HUDEP-2 (cell line): ENCODE measurements around the gene ZCCHC3.
A peak's percentile ranks its signal among the peaks of the same experiment; 100 is the strongest.
"Not testable (repeated sequence)": the region's sequence is repeated elsewhere in the genome, so short reads cannot be mapped to it uniquely, and the experiment has no call there.

Experiments used
- DNase-seq, 76 experiments: peaks; one replicate each; lab custom pipeline; 2025; ENCODE audit not compliant: unreplicated experiment in 76 of 76; lab: John Stamatoyannopoulos, UW

The ZCCHC3 gene

GRCh38 chr20:297098-297924 is at the start of gene ZCCHC3:
ZCCHC3 (plus strand) TSS chr20:297570; CDS start chr20:297587, 17 bp downstream.
- peak in 75 of 76 experiments; percentile 20 to 91 (median 81) for DNase-seq

GRCh38 chr20:251354-251753 is 46.0 kb upstream of the ZCCHC3 start:
- no peak for DNase-seq

- no peak for DNase-seq
Observed at GRCh38 chr20:252801-253200, 44.6 kb upstream of the ZCCHC3 start.

GRCh38 chr20:253447-253846 is 43.9 kb upstream of the ZCCHC3 start:
- not testable (repeated sequence) for DNase-seq

- DNase-seq, result no peak
Observed at GRCh38 chr20:257419-257818, 40.0 kb upstream of the ZCCHC3 start, which contains the start of gene DEFB132. DEFB132 (plus strand) TSS chr20:257724; CDS start chr20:257779, 55 bp downstream.

GRCh38 chr20:258269-258858 is 39.0 kb upstream of the ZCCHC3 start:
- DNase-seq, result no peak

- DNase-seq, result peak in 15 of 76 experiments; percentile 1 to 23 (median 8)
Observed at GRCh38 chr20:258963-259362, 38.4 kb upstream of the ZCCHC3 start.

GRCh38 chr20:259981-260380 is 37.4 kb upstream of the ZCCHC3 start:
- DNase-seq, result no peak

GRCh38 chr20:263701-264100 is 33.7 kb upstream of the ZCCHC3 start:
- DNase-seq, result no peak

GRCh38 chr20:266596-267562 is 30.5 kb upstream of the ZCCHC3 start:
- peak in 74 of 76 experiments; percentile 11 to 91 (median 74) for DNase-seq

GRCh38 chr20:270517-270916 is 26.9 kb upstream of the ZCCHC3 start:
- no peak for DNase-seq

GRCh38 chr20:271069-271468 is 26.3 kb upstream of the ZCCHC3 start:
- DNase-seq, result no peak

GRCh38 chr20:271528-271927 is 25.8 kb upstream of the ZCCHC3 start:
- no peak for DNase-seq

GRCh38 chr20:272718-273117 is 24.7 kb upstream of the ZCCHC3 start:
- DNase-seq, result no peak

- DNase-seq, result no peak
Observed at GRCh38 chr20:273884-274283, 23.5 kb upstream of the ZCCHC3 start.

- DNase-seq, result no peak
Observed at GRCh38 chr20:275791-276190, 21.6 kb upstream of the ZCCHC3 start.

- no peak for DNase-seq
Observed at GRCh38 chr20:276620-277495, 20.5 kb upstream of the ZCCHC3 start.

- DNase-seq, result no peak
Observed at GRCh38 chr20:277496-277781, 19.9 kb upstream of the ZCCHC3 start.

GRCh38 chr20:278181-278580 is 19.2 kb upstream of the ZCCHC3 start:
- DNase-seq, result no peak
